Nephron (organoid): ENCODE measurements around the gene PARP8.
"Not testable (repeated sequence)": the region's sequence is repeated elsewhere in the genome, so short reads cannot be mapped to it uniquely, and the experiment has no call there.

Experiments
- H3K27ac Mint-ChIP-seq, 3 experiments: 2 replicates each; pipeline ENCODE4 v1.8.0; 2020; ENCODE audit warnings: mixed read lengths in 3 of 3, mild to moderate bottlenecking in 2 of 3, moderate library complexity in 1 of 3
- H3K27me3 Mint-ChIP-seq: 2 replicates; pipeline ENCODE4 v1.8.0; 2021; ENCODE audit warnings: low read depth, mild to moderate bottlenecking, moderate library complexity, mixed read lengths
- H3K36me3 Mint-ChIP-seq: 2 replicates; pipeline ENCODE4 v1.8.0; 2020; ENCODE audit warnings: low read depth, mixed read lengths
- H3K4me1 Mint-ChIP-seq: 2 replicates; pipeline ENCODE4 v1.8.0; 2020; ENCODE audit warnings: mixed read lengths
- H3K4me3 Mint-ChIP-seq, 3 experiments: 2 replicates each; pipeline ENCODE4 v1.8.0; 2020; ENCODE audit warnings: mild to moderate bottlenecking in 3 of 3, mixed read lengths in 3 of 3, moderate library complexity in 2 of 3
- H3K9me3 Mint-ChIP-seq: 2 replicates; pipeline ENCODE4 v1.8.0; 2020; ENCODE audit warnings: mixed read lengths
- CTCF ChIP-seq, 3 experiments: fragments of 200-600 bp; sonication (generic); IDR thresholded peaks; one replicate each; pipeline ENCODE4 v1.5.0; 2021; ENCODE audit warnings: antibody characterized with exemption in 3 of 3; ENCODE audit not compliant: unreplicated experiment in 3 of 3

Gene PARP8

GRCh38 chr5:50667023-50667652 is 701 bp downstream of the PARP8 start:
- no peaks in the 10 kb centered on the region for H3K36me3 Mint-ChIP-seq
- H3K4me1 Mint-ChIP-seq = peaks cover 12% of the 10 kb centered on the region
- TF ChIP-seq CTCF (IDR thresholded peaks at IDR 0.05; ENCODE audit: unreplicated experiment in 3 of 3) = no peak
- H3K9me3 Mint-ChIP-seq = no peaks in the 10 kb centered on the region
- peak overlapping the region; percentile 98 to 100 (median 98) for H3K4me3 Mint-ChIP-seq
- peak overlapping the region; percentile 63 to 98 (median 89) for H3K27ac Mint-ChIP-seq
- peaks cover 14% of the 10 kb centered on the region for H3K27me3 Mint-ChIP-seq

- peak overlapping the region; percentile 97 to 98 (median 98) for H3K27ac Mint-ChIP-seq
- no peak for TF ChIP-seq CTCF (IDR thresholded peaks at IDR 0.05; ENCODE audit: unreplicated experiment in 3 of 3)
- peak overlapping the region; percentile 98 to 100 (median 98) for H3K4me3 Mint-ChIP-seq
- no peaks in the 10 kb centered on the region for H3K36me3 Mint-ChIP-seq
- H3K27me3 Mint-ChIP-seq = peaks cover 14% of the 10 kb centered on the region
- peaks cover 12% of the 10 kb centered on the region for H3K4me1 Mint-ChIP-seq
- no peaks in the 10 kb centered on the region for H3K9me3 Mint-ChIP-seq
These were observed 1.5 kb downstream of the PARP8 start for GRCh38 chr5:50667653-50668595.

- not testable (repeated sequence) for H3K36me3 Mint-ChIP-seq, H3K9me3 Mint-ChIP-seq
- Mint-ChIP-seq H3K27ac (peak overlapping the region; percentile 97 to 98 (median 98)), H3K4me3 (peak overlapping the region; percentile 98 to 100 (median 98)), H3K4me1 (peaks cover 17% of the 10 kb centered on the region), H3K27me3 (peaks cover 14% of the 10 kb centered on the region)
These were observed 2.2 kb downstream of the PARP8 start for GRCh38 chr5:50668636-50669035.

GRCh38 chr5:50672663-50673062 is 6.2 kb downstream of the PARP8 start:
- no peak overlapping the region for H3K27ac Mint-ChIP-seq
- H3K27me3 Mint-ChIP-seq = peaks cover 7% of the 10 kb centered on the region
- H3K4me1 Mint-ChIP-seq = peaks cover 25% of the 10 kb centered on the region
- H3K9me3 Mint-ChIP-seq = no peaks in the 10 kb centered on the region
- no peak overlapping the region for H3K4me3 Mint-ChIP-seq
- peaks cover 3% of the 10 kb centered on the region for H3K36me3 Mint-ChIP-seq
- no peak for TF ChIP-seq CTCF (IDR thresholded peaks at IDR 0.05; ENCODE audit: unreplicated experiment in 3 of 3)

GRCh38 chr5:50673444-50673843 is 7.0 kb downstream of the PARP8 start:
- peaks cover 19% of the 10 kb centered on the region for H3K4me1 Mint-ChIP-seq

GRCh38 chr5:50675385-50675784 is 8.9 kb downstream of the PARP8 start:
- H3K4me1 Mint-ChIP-seq = peaks cover 19% of the 10 kb centered on the region

More at GRCh38 chr5:50673444-50673843, 7.0 kb downstream of the PARP8 start:
- not testable (repeated sequence) for H3K36me3 Mint-ChIP-seq, H3K27me3 Mint-ChIP-seq, H3K4me3 Mint-ChIP-seq, H3K9me3 Mint-ChIP-seq
- peak overlapping the region in 2 of 3 experiments; percentile 4 to 11 for H3K27ac Mint-ChIP-seq

GRCh38 chr5:50679554-50679953 is 13.1 kb downstream of the PARP8 start:
- H3K4me1 Mint-ChIP-seq = peaks cover 17% of the 10 kb centered on the region
- not testable (repeated sequence) for H3K27me3 Mint-ChIP-seq, H3K36me3 Mint-ChIP-seq, H3K27ac Mint-ChIP-seq, H3K4me3 Mint-ChIP-seq, H3K9me3 Mint-ChIP-seq

More at GRCh38 chr5:50675385-50675784, 8.9 kb downstream of the PARP8 start:
- Mint-ChIP-seq H3K27ac (no peak overlapping the region), H3K36me3 (peaks cover 3% of the 10 kb centered on the region), H3K27me3 (no peaks in the 10 kb centered on the region), H3K4me3 (no peak overlapping the region), H3K9me3 (no peaks in the 10 kb centered on the region)
- TF ChIP-seq CTCF (IDR thresholded peaks at IDR 0.05; ENCODE audit: unreplicated experiment in 3 of 3) = no peak
